ENCODE data around the gene CAVIN1. TPM values are rescaled to one million over a fixed set of nuclear protein-coding genes. Genes with fewer than 3 reads are reported as not detected.
"Not testable (repeated sequence)": the region's sequence is repeated elsewhere in the genome, so short reads cannot be mapped to it uniquely, and the experiment has no call there.

CAVIN1 gene
- total RNA-seq, 2 donors from 2014 or later, result 214 to 220 TPM

- WGBS, result 93% methylated on average over 1 of the region's 1 CpG
- intact Hi-C loops (cut with DNase I), result no loop called here
These were observed 49.2 kb downstream of the CAVIN1 start for GRCh38 chr17:42373896-42374295.

DNA sequence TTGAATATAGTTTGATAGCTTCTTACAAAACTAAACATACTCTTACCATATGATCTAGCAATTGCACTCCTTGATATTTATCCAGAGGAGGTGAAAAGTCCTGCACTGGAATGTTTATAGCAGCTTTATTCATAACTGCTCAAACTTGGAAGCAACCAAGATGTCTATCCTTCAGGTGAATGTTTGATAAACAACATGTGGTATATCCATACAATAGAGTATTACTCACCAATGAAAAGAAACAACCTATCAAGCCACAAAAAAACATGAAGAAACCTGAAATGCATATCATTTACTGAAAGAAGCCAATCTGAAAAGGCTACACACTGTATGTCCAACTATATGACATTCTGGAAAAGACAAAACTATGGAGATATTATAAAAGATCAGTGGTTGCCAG lies 50.9 kb downstream of the CAVIN1 start:
- H3K4me1 ChIP-seq (replicated peaks), result peaks cover 2% of the 10 kb centered on the region
- no peaks in the 10 kb centered on the region for H3K27me3 ChIP-seq (replicated peaks; ENCODE audit: insufficient read depth)
- DNase-seq (ENCODE audit: low spot score), result no peak
- H3K4me3 ChIP-seq, result no peak overlapping the region
- no peak for TF ChIP-seq POLR2A (IDR thresholded peaks at IDR 0.05)
- TF ChIP-seq, protein P1, sequence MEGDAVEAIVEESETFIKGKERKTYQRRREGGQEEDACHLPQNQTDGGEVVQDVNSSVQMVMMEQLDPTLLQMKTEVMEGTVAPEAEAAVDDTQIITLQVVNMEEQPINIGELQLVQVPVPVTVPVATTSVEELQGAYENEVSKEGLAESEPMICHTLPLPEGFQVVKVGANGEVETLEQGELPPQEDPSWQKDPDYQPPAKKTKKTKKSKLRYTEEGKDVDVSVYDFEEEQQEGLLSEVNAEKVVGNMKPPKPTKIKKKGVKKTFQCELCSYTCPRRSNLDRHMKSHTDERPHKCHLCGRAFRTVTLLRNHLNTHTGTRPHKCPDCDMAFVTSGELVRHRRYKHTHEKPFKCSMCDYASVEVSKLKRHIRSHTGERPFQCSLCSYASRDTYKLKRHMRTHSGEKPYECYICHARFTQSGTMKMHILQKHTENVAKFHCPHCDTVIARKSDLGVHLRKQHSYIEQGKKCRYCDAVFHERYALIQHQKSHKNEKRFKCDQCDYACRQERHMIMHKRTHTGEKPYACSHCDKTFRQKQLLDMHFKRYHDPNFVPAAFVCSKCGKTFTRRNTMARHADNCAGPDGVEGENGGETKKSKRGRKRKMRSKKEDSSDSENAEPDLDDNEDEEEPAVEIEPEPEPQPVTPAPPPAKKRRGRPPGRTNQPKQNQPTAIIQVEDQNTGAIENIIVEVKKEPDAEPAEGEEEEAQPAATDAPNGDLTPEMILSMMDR (IDR thresholded peaks at IDR 0.05), result no peak
- intact Hi-C loops (cut with DNase I), result no loop called here
- no peaks in the 10 kb centered on the region for H3K9me3 ChIP-seq
- no peak overlapping the region for H3K27ac ChIP-seq
- H3K36me3 ChIP-seq, result no peaks in the 10 kb centered on the region

More at GRCh38 chr17:42373896-42374295, 49.2 kb downstream of the CAVIN1 start:
- TF ChIP-seq POLR2A (IDR thresholded peaks at IDR 0.05) (no peak), POLR2AphosphoS5 (IDR thresholded peaks at IDR 0.05) (no peak)
- TF ChIP-seq, protein P1 (IDR thresholded peaks at IDR 0.05), result no peak
- H3K36me3 ChIP-seq, result no peaks in the 10 kb centered on the region
- no peaks in the 10 kb centered on the region for H3K27me3 ChIP-seq (replicated peaks; ENCODE audit: insufficient read depth)
- no peaks in the 10 kb centered on the region for H3K9me3 ChIP-seq
- DNase-seq (ENCODE audit: low spot score), result no peak
- peaks cover 2% of the 10 kb centered on the region for H3K4me1 ChIP-seq (replicated peaks)
- H3K4me3 ChIP-seq, result no peak overlapping the region
- no peak overlapping the region for H3K27ac ChIP-seq

GRCh38 chr17:42368797-42369561 lies 54.1 kb downstream of the CAVIN1 start:
- H3K4me3 ChIP-seq; intact Hi-C loops (cut with DNase I); H3K27ac ChIP-seq; H3K9me3 ChIP-seq; H3K27me3 ChIP-seq (replicated peaks; ENCODE audit: insufficient read depth); H3K4me1 ChIP-seq (replicated peaks); H3K36me3 ChIP-seq; DNase-seq (ENCODE audit: low spot score): not testable (repeated sequence)
- 86% methylated on average over 12 of the region's 12 CpGs for WGBS

DNA sequence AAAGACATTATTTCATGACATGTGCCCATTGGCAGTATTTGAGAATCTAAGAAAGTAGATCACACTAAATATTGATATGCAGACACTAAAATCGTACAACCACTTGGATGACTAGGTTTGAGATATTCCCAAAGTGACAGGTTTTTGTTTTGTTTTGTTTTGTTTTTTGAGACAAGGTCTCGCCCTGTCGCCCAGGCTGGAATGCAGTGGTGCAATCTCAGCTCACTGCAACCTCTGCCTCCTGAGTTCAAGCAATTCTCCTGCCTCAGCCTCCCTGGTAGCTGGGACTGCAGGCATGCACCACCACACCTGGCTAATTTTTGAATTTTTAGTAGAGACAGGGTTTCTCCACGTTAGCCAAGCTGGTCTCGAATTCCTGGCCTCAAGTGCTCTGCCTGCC lies 54.7 kb downstream of the CAVIN1 start:
- H3K4me3 ChIP-seq; H3K27me3 ChIP-seq (replicated peaks; ENCODE audit: insufficient read depth); H3K27ac ChIP-seq; DNase-seq (ENCODE audit: low spot score); intact Hi-C loops (cut with DNase I); H3K36me3 ChIP-seq; H3K4me1 ChIP-seq (replicated peaks); H3K9me3 ChIP-seq: not testable (repeated sequence)
- WGBS, result 89% methylated on average over 5 of the region's 5 CpGs

DNA sequence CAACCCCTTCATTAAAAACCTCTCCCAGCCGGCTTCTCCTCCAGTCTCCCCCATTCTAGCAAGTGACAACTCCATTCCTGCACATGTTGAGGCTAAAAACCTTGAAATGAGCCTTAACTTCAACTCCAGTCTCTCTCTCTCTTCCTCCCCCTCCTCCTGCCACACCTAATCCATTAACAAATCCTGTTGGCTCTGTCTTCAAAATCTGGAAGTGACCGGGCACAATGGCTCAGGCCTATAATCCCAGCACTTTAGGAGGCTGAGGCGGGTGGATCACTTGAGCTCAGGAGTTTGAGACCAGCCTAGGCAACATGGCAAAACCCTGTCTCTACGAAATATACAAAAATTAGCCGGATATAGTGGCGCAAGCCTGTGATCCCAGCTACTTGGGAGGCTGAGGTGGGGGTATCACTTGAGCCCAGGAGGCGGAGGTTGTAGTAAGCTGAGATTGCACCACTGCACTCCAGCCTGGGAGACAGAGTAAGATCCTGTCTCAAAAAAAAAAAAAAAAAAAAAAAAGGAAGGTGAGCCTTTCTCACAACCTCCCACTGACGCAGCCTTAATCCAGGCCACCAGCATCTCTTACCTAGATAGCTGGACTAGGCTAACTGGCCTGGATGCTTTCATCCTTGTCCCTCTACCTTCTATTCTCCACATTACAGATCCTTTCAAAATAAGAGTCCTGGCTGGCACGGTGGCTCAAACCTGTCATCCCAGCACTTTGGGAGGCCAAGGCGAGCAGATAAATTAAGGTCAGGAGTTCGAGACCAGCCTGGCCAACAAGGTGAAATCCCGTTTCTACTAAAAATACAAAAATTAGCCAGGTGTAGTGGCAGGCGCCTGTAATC lies 56.7 kb downstream of the CAVIN1 start:
- H3K4me1 ChIP-seq (replicated peaks); intact Hi-C loops (cut with DNase I); H3K27me3 ChIP-seq (replicated peaks; ENCODE audit: insufficient read depth); H3K36me3 ChIP-seq; H3K4me3 ChIP-seq; H3K9me3 ChIP-seq; H3K27ac ChIP-seq; DNase-seq (ENCODE audit: low spot score): not testable (repeated sequence)
- 82% methylated on average over 13 of the region's 13 CpGs for WGBS

DNA sequence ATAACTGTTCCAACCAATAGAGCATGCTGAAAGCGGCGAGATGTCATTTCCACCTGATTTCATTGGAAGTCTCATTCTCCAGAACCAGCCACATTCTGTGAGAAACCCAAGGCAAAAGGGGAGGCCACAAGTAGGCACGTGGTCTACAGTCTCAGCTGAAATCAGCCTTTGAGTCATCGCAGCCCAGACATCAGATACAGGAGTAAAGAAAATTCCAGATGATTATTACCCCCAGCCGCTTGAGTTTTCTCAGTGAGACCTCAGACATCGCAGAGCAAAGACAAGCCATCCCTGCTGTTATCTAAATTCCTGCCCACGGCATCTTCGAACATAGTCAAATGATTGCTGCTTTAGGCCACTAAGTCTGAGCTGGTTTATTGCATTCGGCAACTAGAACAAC lies 57.9 kb downstream of the CAVIN1 start:
- intact Hi-C loops (cut with DNase I), result no loop called here
- no peaks in the 10 kb centered on the region for H3K36me3 ChIP-seq
- H3K4me1 ChIP-seq (replicated peaks), result peaks cover 3% of the 10 kb centered on the region
- H3K9me3 ChIP-seq, result no peaks in the 10 kb centered on the region
- H3K27me3 ChIP-seq (replicated peaks; ENCODE audit: insufficient read depth), result no peaks in the 10 kb centered on the region
- H3K4me3 ChIP-seq, result no peak overlapping the region
- WGBS, result 91% methylated on average over 9 of the region's 9 CpGs
- no peak overlapping the region for H3K27ac ChIP-seq
- no peak for DNase-seq (ENCODE audit: low spot score)
- TF ChIP-seq, protein P1 (IDR thresholded peaks at IDR 0.05), result no peak
